Esophagus squamous epithelium (tissue), 4 donors: ENCODE results near the gene MSH6.

ENCODE experiments used
- CTCF ChIP-seq, 6 experiments: fragments of 450-650 bp in 4 of 6; fragments of 200-600 bp in 2 of 6; sonication (generic) in 2 of 6; IDR thresholded peaks; one replicate each; pipeline ENCODE4 v1.5.1; 2016 to 2019; ENCODE audit warnings: antibody characterized with exemption in 6 of 6, mild to moderate bottlenecking in 4 of 6, moderate library complexity in 4 of 6
- POLR2A ChIP-seq, 4 donors: fragments of 450-650 bp; IDR thresholded peaks; one replicate each; pipeline ENCODE4 v1.6.1; 2017; ENCODE audit warnings: antibody characterized with exemption in 4 of 4, mild to moderate bottlenecking in 4 of 4, moderate library complexity in 3 of 4

- no peak for TF ChIP-seq CTCF (IDR thresholded peaks at IDR 0.05)
- no peak for TF ChIP-seq POLR2A (IDR thresholded peaks at IDR 0.05)
These were observed 39.6 kb downstream of the MSH6 start for GRCh38 chr2:47822518-47822917.
